Nephron (organoid): Measurements from ENCODE around the gene SYTL1.

Source experiments
- H3K27ac Mint-ChIP-seq, 3 experiments: 2 replicates each; pipeline ENCODE4 v1.8.0; 2020; ENCODE audit warnings: mixed read lengths in 3 of 3, mild to moderate bottlenecking in 2 of 3, moderate library complexity in 1 of 3
- H3K27me3 Mint-ChIP-seq: 2 replicates; pipeline ENCODE4 v1.8.0; 2021; ENCODE audit warnings: low read depth, mild to moderate bottlenecking, moderate library complexity, mixed read lengths
- H3K36me3 Mint-ChIP-seq: 2 replicates; pipeline ENCODE4 v1.8.0; 2020; ENCODE audit warnings: low read depth, mixed read lengths
- H3K4me1 Mint-ChIP-seq: 2 replicates; pipeline ENCODE4 v1.8.0; 2020; ENCODE audit warnings: mixed read lengths
- H3K4me3 Mint-ChIP-seq, 3 experiments: 2 replicates each; pipeline ENCODE4 v1.8.0; 2020; ENCODE audit warnings: mild to moderate bottlenecking in 3 of 3, mixed read lengths in 3 of 3, moderate library complexity in 2 of 3
- H3K9me3 Mint-ChIP-seq: 2 replicates; pipeline ENCODE4 v1.8.0; 2020; ENCODE audit warnings: mixed read lengths
- TF ChIP-seq, protein P1 (sequence below), 3 experiments: fragments of 200-600 bp; sonication (generic); IDR thresholded peaks; one replicate each; pipeline ENCODE4 v1.5.0; 2021; ENCODE audit warnings: antibody characterized with exemption in 3 of 3; ENCODE audit not compliant: unreplicated experiment in 3 of 3

The SYTL1 gene

GRCh38 chr1:27314169-27314568, 27.7 kb upstream of the SYTL1 start:
- peaks cover 4% of the 10 kb centered on the region for H3K27me3 Mint-ChIP-seq
- peaks cover 27% of the 10 kb centered on the region for H3K4me1 Mint-ChIP-seq
- TF ChIP-seq, protein P1, sequence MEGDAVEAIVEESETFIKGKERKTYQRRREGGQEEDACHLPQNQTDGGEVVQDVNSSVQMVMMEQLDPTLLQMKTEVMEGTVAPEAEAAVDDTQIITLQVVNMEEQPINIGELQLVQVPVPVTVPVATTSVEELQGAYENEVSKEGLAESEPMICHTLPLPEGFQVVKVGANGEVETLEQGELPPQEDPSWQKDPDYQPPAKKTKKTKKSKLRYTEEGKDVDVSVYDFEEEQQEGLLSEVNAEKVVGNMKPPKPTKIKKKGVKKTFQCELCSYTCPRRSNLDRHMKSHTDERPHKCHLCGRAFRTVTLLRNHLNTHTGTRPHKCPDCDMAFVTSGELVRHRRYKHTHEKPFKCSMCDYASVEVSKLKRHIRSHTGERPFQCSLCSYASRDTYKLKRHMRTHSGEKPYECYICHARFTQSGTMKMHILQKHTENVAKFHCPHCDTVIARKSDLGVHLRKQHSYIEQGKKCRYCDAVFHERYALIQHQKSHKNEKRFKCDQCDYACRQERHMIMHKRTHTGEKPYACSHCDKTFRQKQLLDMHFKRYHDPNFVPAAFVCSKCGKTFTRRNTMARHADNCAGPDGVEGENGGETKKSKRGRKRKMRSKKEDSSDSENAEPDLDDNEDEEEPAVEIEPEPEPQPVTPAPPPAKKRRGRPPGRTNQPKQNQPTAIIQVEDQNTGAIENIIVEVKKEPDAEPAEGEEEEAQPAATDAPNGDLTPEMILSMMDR (IDR thresholded peaks at IDR 0.05; ENCODE audit: unreplicated experiment in 3 of 3), result no peak
- no peaks in the 10 kb centered on the region for H3K36me3 Mint-ChIP-seq
- H3K9me3 Mint-ChIP-seq, result no peaks in the 10 kb centered on the region
- peak overlapping the region; percentile 25 to 63 (median 62) for H3K27ac Mint-ChIP-seq
- no peak overlapping the region for H3K4me3 Mint-ChIP-seq

- Mint-ChIP-seq H3K36me3 (no peaks in the 10 kb centered on the region), H3K4me3 (no peak overlapping the region), H3K9me3 (no peaks in the 10 kb centered on the region), H3K4me1 (peaks cover 27% of the 10 kb centered on the region), H3K27ac (peak overlapping the region in 1 of 3 experiments; percentile 63), H3K27me3 (peaks cover 4% of the 10 kb centered on the region)
- TF ChIP-seq, protein P1 (IDR thresholded peaks at IDR 0.05; ENCODE audit: unreplicated experiment in 3 of 3), result no peak
Observed at GRCh38 chr1:27314737-27315136, 27.1 kb upstream of the SYTL1 start.

- H3K36me3 Mint-ChIP-seq, result no peaks in the 10 kb centered on the region
- TF ChIP-seq, protein P1 (IDR thresholded peaks at IDR 0.05; ENCODE audit: unreplicated experiment in 3 of 3), result no peak
- H3K4me3 Mint-ChIP-seq, result no peak overlapping the region
- H3K27me3 Mint-ChIP-seq, result peaks cover 4% of the 10 kb centered on the region
- no peak overlapping the region for H3K27ac Mint-ChIP-seq
- no peaks in the 10 kb centered on the region for H3K9me3 Mint-ChIP-seq
- H3K4me1 Mint-ChIP-seq, result peaks cover 31% of the 10 kb centered on the region
Observed at GRCh38 chr1:27316860-27317259, 25.0 kb upstream of the SYTL1 start.

DNA sequence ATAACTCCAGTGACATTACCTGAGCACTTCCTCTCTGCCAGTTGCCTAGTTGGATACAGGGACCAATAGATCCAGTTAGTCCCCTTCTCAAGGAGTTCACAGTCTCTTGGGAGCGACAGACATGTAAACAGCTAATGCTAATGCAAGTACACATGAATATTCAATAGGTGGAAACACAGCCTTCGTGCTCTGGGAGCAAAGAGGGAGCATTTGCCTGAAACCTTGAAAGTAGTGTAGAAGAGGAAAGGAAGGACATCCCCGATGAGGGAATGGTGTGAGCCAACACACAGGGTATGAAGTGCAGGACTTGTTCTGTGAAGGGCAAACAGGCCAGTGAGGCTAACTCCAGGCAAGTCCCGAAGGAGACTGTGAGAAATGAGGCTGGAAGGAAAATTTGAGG, 23.7 kb upstream of the SYTL1 start:
- Mint-ChIP-seq H3K27ac (peak overlapping the region; percentile 82 to 94 (median 94)), H3K4me3 (peak overlapping the region; percentile 7 to 40 (median 18)), H3K36me3 (no peaks in the 10 kb centered on the region), H3K27me3 (peaks cover 4% of the 10 kb centered on the region), H3K4me1 (peaks cover 30% of the 10 kb centered on the region), H3K9me3 (no peaks in the 10 kb centered on the region)
- TF ChIP-seq, protein P1 (IDR thresholded peaks at IDR 0.05; ENCODE audit: unreplicated experiment in 3 of 3), result no peak

DNA sequence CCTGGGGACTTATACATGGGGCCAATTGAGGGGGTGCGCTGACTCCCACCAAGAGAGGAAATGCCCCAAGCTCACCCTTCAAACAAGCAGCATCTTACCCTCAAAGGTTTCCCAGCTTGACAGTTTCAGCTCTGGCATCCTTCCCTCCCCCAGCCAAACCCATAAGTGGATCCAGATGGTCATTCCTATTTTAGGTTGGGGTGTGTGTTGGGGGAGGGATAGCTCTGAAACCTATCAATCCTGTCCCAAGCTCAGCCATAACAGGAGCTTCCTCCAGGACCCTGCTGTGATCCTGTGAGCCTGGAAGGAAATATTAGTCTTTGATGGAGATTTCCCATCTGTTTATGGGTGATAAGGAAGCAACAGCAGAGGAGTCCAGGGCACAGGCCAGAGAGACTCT, 23.2 kb upstream of the SYTL1 start:
- peak overlapping the region; percentile 82 to 94 (median 94) for H3K27ac Mint-ChIP-seq
- no peaks in the 10 kb centered on the region for H3K9me3 Mint-ChIP-seq

More for the DNA sequence above, 23.2 kb upstream of the SYTL1 start:
- peak overlapping the region; percentile 45 to 68 (median 67) for H3K4me3 Mint-ChIP-seq
- H3K27me3 Mint-ChIP-seq, result peaks cover 4% of the 10 kb centered on the region
- peaks cover 33% of the 10 kb centered on the region for H3K4me1 Mint-ChIP-seq
- TF ChIP-seq, protein P1 (IDR thresholded peaks at IDR 0.05; ENCODE audit: unreplicated experiment in 3 of 3), result no peak
- H3K36me3 Mint-ChIP-seq, result no peaks in the 10 kb centered on the region
